Activated T-helper 2 cell treated with anti-CD3 and anti-CD28 coated beads, Interferon-gamma antibody, Interleukin-2, Interleukin-4, amounts not matched to agents 10 μg/mL and 5 μg/mL and 100 μg/mL, durations not matched to agents 14 hours and 24 hours and 36 hours (primary cell): ENCODE results near the gene NELFB. TPM values are rescaled to one million over a fixed set of nuclear protein-coding genes. Genes with fewer than 3 reads are reported as not detected.

ENCODE experiments used
- DNase-seq: peaks from one replicate; pipeline ENCODE4 v3.0.0; 2021; ENCODE audit warnings: low spot score
- H3K27ac Mint-ChIP-seq: one replicate; pipeline ENCODE4 v1.8.0; 2021; ENCODE audit warnings: mixed read lengths
- H3K27me3 Mint-ChIP-seq: one replicate; pipeline ENCODE4 v1.8.0; 2021; ENCODE audit warnings: low read depth, mixed read lengths
- H3K36me3 Mint-ChIP-seq: one replicate; pipeline ENCODE4 v1.8.0; 2021; ENCODE audit warnings: low read depth, mixed read lengths
- H3K4me1 Mint-ChIP-seq: one replicate; pipeline ENCODE4 v1.8.0; 2021; ENCODE audit warnings: low read depth, mixed read lengths
- H3K4me3 Mint-ChIP-seq: one replicate; pipeline ENCODE4 v1.8.0; 2021; ENCODE audit warnings: low read depth, mild to moderate bottlenecking, moderate library complexity, mixed read lengths
- H3K9me3 Mint-ChIP-seq: one replicate; pipeline ENCODE4 v1.8.0; 2021; ENCODE audit warnings: mixed read lengths
- intact Hi-C: fragments of 100-400 bp; cut with micrococcal nuclease; formaldehyde crosslinking; loops from one replicate; pipeline ENCODE4 v1.15.1; 2023
- total RNA-seq: library from RNA; stranded (reverse); gene quantifications from 2 replicates; pipeline ENCODE4 v1.2.3, GENCODE V29; 2022

NELFB gene
- total RNA-seq, 1 donor from 2014 or later = 71.4 TPM

- no peak overlapping the region for H3K4me3 Mint-ChIP-seq
- intact Hi-C loops = no loop called here
- H3K27ac Mint-ChIP-seq = peak overlapping the region; percentile 29
- no peak for DNase-seq
- H3K36me3 Mint-ChIP-seq = peaks cover 14% of the 10 kb centered on the region
- no peaks in the 10 kb centered on the region for H3K9me3 Mint-ChIP-seq
- H3K27me3 Mint-ChIP-seq = no peaks in the 10 kb centered on the region
- peaks cover 9% of the 10 kb centered on the region for H3K4me1 Mint-ChIP-seq
Measured at GRCh38 chr9:137275588-137276472, 20.7 kb downstream of the NELFB start.

DNA sequence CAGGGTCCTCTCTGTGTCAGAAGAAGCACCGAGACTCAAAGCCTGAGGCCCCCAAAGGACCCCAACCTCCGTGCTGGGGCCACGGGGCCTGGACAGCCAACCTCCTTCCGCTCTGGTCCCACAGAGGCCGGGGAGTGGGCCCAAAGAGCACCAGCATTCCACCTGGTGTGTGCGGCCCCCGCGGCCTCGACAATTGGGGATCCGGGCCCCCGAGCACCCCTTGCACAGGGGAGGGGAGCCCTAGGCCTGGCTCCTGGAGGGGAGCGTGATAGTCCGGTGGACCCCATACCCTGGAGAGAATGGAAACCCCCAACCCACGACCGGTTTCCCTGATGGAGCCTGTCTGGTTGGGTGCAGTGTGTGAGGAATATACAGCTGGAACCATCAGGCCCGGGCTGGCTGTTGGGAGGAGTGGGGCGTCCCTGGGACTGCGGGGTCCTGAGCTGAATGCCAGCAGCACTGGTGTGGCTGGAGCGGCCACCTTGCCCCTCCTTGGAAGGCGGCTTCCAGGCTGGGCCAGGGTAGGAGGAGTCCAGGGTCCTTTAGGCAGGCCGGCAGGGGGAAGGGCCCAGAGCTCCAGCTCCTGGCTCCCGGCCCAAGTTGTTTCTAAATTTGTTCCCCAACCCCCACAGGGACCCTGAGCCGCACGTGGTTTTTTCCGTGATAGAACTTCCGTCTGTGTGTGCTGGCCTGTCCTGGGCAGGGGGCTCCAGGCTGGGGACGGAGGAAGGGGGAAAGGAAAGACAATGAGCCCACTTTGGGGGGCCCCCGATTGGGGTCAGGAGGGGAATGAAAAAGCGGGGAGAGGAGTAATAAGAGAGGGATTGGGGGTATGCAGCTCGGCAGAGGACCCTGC lies 21.6 kb downstream of the NELFB start:
- intact Hi-C loops = no loop called here

DNA sequence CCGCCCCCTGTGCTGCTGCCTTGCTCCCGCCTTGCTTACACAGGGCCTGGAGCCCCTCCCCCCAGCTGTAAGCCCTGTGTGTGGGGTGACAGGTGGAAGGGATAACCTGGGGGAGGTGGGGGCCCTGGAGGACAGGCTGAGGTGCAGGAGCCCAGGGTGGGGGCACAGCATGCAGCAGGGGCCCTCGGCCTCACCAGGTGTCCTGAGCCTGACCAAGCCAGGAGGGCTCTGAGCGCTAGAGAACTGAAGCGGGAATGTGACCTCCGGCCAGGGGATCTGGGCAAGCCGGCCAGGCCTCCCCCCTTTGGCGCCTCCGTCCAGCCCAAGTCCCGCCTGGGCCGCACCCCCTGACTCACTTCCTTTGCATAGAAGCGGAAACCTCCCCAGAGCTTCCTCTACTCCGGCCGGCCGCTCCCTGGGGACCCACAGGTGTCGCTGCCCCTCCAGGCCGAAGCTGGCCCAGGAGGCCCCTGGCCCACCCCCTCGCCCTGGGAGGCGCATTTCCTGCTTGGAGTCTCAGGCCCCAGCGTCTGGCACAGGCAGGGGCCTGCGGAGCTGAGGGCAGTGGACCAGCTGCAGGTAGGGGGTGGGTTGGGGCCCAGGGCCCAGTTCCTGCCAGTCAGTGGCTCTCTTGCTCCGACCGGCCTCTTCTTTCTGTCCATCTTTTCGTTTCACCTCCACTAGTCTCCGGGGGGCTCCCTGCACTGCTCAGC lies 22.4 kb downstream of the NELFB start, which contains the start of gene TOR4A:
Gene TOR4A, plus strand, starts transcription at position 398 of the 713 bp plus-strand sequence. CDS start 964 bp downstream, outside the sequence.
- Mint-ChIP-seq H3K27ac (peak within 1 kb of the TSS; percentile 85), H3K9me3 (no peaks in the 10 kb centered on the region), H3K36me3 (peaks cover 10% of the 10 kb centered on the region), H3K4me3 (peak within 1 kb of the TSS; percentile 89), H3K27me3 (no peaks in the 10 kb centered on the region), H3K4me1 (peaks cover 5% of the 10 kb centered on the region)
- intact Hi-C loops = no loop called here
- DNase-seq = peak; percentile 48

More for the DNA sequence above, 21.6 kb downstream of the NELFB start:
- Mint-ChIP-seq H3K27me3 (no peaks in the 10 kb centered on the region), H3K27ac (peak overlapping the region; percentile 85), H3K4me3 (peak overlapping the region; percentile 74), H3K9me3 (no peaks in the 10 kb centered on the region), H3K4me1 (peaks cover 5% of the 10 kb centered on the region), H3K36me3 (peaks cover 9% of the 10 kb centered on the region)
- DNase-seq = no peak

DNA sequence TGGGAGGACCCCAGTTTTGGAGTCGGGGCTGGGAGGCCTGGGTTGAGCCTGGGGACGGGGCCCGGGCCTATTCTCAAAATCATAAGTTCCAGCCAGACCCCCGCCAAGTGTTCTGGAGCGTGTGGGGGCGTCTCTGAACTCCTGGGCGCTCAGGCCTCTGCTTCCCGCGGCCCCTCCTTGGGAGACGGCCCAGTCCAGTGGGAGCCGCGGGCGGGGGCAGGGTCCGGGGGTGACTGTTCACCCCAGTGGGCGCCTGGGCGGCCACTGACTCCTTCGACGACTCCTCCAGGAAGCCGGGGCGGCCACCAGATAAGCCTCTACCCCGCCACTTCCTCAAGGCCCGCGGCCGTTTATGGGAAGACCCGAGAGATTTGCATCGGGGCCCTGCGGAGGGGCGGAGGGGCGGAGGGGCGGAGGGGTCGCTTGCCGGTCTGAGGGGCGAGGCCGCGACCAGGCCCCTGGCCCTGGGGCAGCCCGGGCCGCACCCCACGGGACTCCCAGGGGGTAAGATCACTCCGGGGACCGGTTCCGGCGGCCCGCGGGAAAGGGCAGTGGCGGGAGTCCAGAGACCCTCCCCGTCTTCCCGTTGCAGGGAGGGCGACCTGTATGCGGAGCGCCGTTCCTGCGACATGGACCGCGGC lies 23.1 kb downstream of the NELFB start:
- peaks cover 8% of the 10 kb centered on the region for H3K4me1 Mint-ChIP-seq
- no peak for DNase-seq
- peak overlapping the region; percentile 68 for H3K27ac Mint-ChIP-seq
- H3K36me3 Mint-ChIP-seq = peaks cover 12% of the 10 kb centered on the region
- intact Hi-C loops = no loop called here
- H3K27me3 Mint-ChIP-seq = no peaks in the 10 kb centered on the region
- no peaks in the 10 kb centered on the region for H3K9me3 Mint-ChIP-seq
- peak overlapping the region; percentile 89 for H3K4me3 Mint-ChIP-seq

DNA sequence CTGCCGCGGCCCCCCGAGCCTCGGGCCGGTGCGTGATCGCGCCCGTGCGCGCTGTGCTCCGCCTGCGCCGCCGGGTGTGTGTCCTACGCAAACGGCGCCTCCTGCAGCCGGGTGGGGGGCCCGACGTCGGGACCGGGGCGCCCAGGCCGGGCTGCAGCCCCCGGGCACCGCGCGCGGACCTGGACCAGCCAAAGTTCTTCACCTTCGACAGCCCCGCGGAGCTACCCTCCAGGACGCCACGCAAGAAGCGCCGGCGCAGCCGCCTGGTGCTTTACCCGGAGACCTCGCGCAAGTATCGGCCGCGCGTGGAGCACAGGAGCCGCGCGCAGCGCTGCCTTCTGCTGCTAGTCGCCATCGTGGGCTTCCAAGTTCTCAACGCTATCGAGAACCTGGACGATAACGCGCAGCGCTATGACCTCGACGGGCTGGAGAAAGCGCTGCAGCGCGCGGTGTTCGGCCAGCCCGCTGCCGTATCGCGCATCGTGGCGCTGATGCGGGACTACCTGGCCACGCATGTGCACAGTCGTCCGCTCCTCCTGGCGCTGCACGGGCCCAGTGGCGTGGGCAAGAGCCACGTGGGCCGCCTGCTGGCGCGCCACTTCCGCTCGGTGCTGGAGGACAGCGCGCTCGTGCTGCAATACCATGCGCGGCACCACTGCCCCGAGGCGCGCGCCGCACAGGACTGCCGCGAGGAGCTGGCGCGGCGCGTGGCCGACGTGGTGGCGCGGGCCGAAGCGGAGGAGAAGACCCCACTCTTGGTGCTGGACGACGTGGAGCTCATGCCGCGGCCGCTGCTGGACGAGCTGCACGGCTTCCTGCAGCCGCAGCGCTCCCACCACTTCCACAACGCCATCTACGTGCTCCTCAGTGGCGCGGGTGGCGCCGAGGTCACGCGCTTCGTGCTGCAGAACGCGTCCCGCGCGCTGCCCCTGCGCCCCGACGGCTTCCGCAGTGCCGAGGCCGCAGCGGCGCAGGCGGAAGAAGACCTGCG lies 23.9 kb downstream of the NELFB start:
- H3K9me3 Mint-ChIP-seq = no peaks in the 10 kb centered on the region
- peaks cover 8% of the 10 kb centered on the region for H3K4me1 Mint-ChIP-seq
- no peak for DNase-seq
- peaks cover 10% of the 10 kb centered on the region for H3K36me3 Mint-ChIP-seq
- H3K4me3 Mint-ChIP-seq = no peak overlapping the region
- intact Hi-C loops = no loop called here
- no peaks in the 10 kb centered on the region for H3K27me3 Mint-ChIP-seq
- no peak overlapping the region for H3K27ac Mint-ChIP-seq

DNA sequence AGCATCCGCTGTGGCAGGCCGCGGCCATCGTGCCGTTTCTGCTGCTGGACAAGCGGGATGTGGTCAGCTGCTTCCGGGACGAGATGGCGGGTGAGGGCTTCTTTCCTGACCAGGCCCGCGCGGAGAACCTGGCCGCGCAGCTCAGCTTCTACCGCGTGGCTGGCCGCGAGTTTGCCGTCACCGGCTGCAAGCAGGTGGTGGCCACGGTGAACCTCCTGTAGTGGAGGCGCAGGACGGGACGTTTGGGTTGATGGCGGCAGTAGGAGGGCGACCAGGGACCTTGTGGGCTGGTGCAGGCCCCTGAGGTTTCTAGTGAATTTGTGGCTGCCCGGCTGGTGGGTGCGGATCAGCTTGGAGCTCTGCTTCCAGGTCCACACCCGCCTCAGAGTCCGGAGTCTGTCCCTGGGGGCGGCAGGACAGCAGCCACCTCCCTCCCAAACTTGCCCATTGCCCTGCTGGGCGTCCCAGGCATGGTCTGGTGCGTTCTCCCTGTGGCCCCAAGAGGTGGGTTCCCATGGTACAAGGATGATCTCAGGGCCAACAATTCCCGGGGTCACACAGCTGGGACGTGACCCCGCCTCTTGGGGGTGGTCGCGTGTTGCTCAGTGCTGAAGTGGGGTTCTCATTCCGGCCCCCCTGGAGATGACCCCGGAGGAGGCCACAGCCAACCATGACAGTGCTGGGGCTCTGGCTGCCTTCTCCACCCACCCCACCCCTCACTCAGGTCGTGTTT lies 24.8 kb downstream of the NELFB start:
- Mint-ChIP-seq H3K27me3 (no peaks in the 10 kb centered on the region), H3K4me1 (peaks cover 8% of the 10 kb centered on the region), H3K4me3 (peak overlapping the region; percentile 8), H3K9me3 (no peaks in the 10 kb centered on the region), H3K27ac (no peak overlapping the region), H3K36me3 (peaks cover 10% of the 10 kb centered on the region)
- intact Hi-C loops = no loop called here
- DNase-seq = no peak

- Mint-ChIP-seq H3K27ac (no peak overlapping the region), H3K27me3 (no peaks in the 10 kb centered on the region), H3K36me3 (peaks cover 10% of the 10 kb centered on the region), H3K4me3 (no peak overlapping the region), H3K9me3 (no peaks in the 10 kb centered on the region), H3K4me1 (peaks cover 8% of the 10 kb centered on the region)
- intact Hi-C loops = no loop called here
- no peak for DNase-seq
Measured at GRCh38 chr9:137280474-137281344, 25.6 kb downstream of the NELFB start.

- peaks cover 10% of the 10 kb centered on the region for H3K36me3 Mint-ChIP-seq
- no peak overlapping the region for H3K4me3 Mint-ChIP-seq
- H3K27ac Mint-ChIP-seq = no peak overlapping the region
- no peaks in the 10 kb centered on the region for H3K27me3 Mint-ChIP-seq
- no peak for DNase-seq
- peaks cover 8% of the 10 kb centered on the region for H3K4me1 Mint-ChIP-seq
- intact Hi-C loops = no loop called here
- H3K9me3 Mint-ChIP-seq = no peaks in the 10 kb centered on the region
Measured at GRCh38 chr9:137281345-137282116, 26.4 kb downstream of the NELFB start.

DNA sequence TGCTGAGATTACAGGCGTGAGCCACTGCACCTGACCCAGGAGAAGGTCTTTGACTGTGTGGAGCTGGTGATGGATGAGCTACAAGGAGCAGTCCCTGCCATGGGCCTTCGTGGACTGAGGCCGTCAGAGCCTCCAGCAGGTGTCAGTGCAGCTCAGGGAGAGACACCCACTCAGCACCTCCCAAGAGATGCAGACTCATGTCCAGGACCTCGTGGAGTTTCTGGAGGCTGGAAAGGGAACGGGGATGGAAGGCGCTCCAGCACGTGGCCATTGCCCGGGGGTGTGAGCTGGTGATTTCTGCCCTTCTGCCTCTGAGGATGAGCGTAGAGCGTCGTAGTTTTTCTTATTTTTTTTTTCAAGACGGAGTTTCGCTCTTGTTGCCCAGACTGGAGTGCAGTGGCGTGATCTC lies 31.9 kb downstream of the NELFB start:
- no peaks in the 10 kb centered on the region for H3K9me3 Mint-ChIP-seq
- H3K36me3 Mint-ChIP-seq = peaks cover 8% of the 10 kb centered on the region
- no peaks in the 10 kb centered on the region for H3K27me3 Mint-ChIP-seq
- no peak overlapping the region for H3K27ac Mint-ChIP-seq
- H3K4me1 Mint-ChIP-seq = peaks cover 3% of the 10 kb centered on the region
- no peak for DNase-seq
- intact Hi-C loops = no loop called here
- H3K4me3 Mint-ChIP-seq = no peak overlapping the region

DNA sequence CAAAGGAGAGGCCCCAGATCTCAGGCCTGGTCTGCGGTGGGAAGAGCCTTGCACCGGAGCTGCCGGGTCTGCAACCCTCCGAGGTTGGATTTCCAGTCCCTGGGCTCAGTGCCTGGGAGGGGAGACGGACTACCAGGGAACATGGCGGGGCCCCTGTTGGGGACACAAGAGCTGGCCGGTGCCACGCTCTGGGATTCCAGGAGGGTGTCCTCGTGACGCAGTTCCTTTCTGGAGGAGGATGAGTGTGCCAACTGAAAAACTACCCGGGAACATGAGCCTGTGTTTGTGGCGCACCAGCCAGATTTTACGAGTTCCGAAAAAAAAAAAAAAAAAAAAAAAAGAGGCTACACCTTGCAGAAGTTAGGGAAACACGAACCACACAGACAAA lies 38.0 kb downstream of the NELFB start:
- peaks cover 1% of the 10 kb centered on the region for H3K4me1 Mint-ChIP-seq
- H3K27ac Mint-ChIP-seq = no peak overlapping the region
- no peaks in the 10 kb centered on the region for H3K36me3 Mint-ChIP-seq
- peaks cover 24% of the 10 kb centered on the region for H3K27me3 Mint-ChIP-seq
- intact Hi-C loops = no loop called here
- no peak overlapping the region for H3K4me3 Mint-ChIP-seq
- no peak for DNase-seq
- no peaks in the 10 kb centered on the region for H3K9me3 Mint-ChIP-seq
